ENCODE results near the gene C21orf58. TPM values are rescaled to one million over a fixed set of nuclear protein-coding genes. Genes with fewer than 3 reads are reported as not detected.

The C21orf58 gene
- total and polyA plus RNA-seq, 2 experiments from 2014 or later = 17.7 to 23.9 TPM

DNA sequence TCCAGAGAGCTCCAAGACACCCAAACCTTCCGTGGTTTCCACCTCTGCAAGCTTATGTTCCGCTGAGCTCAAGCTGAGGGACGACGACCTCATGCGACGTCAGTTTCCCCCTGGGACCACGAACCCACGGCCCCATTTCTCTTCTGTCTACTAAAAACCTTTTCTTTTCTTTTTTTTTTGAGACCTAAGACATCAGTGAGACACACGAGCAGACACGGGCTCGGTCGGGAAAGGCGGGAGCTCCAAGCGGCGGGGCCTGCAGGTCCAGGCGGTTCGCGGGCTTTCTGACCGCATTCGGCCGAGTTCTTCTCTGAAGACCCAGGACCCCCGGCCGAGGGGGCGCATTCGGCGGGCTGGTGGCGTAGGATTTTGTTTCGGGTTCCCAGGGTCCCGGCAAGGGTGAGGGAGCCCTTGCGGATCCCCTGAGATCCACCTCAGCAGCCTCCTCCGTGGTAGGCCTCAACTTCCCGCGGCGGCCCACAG, 402 bp downstream of the C21orf58 start:
- peaks cover 16% of the 10 kb centered on the region for H3K27me3 Mint-ChIP-seq (ENCODE audit: insufficient read depth, low read depth, poor library complexity)
- peak overlapping the region; percentile 97 for H3K4me3 Mint-ChIP-seq
- Histone ChIP-seq H3K27me3 (ENCODE audit: insufficient read depth) (no peaks in the 10 kb centered on the region), H3K27ac (ENCODE audit: low read depth) (peak overlapping the region; percentile 96), H3K79me2 (replicated peaks; ENCODE audit: insufficient read depth) (peaks cover 59% of the 10 kb centered on the region), H4K20me1 (replicated peaks; ENCODE audit: insufficient read depth) (peaks cover 25% of the 10 kb centered on the region), H3K9me2 (ENCODE audit: insufficient read depth) (no peaks in the 10 kb centered on the region), H2AFZ (no peak overlapping the region), H3K36me3 (ENCODE audit: insufficient read depth) (peaks cover 7% of the 10 kb centered on the region; the same call in 1 of the 2 replicates), H3F3A (replicated peaks; ENCODE audit: low read depth) (peaks cover 19% of the 10 kb centered on the region), H3K4me3 (peak overlapping the region; percentile 98), H3K4me2 (peak overlapping the region; percentile 100), H3K4me1 (ENCODE audit: insufficient read depth) (peaks cover 28% of the 10 kb centered on the region)
- H3K27ac Mint-ChIP-seq = peak overlapping the region; percentile 98
- 0 out of 3 replicates have a peak, but pooled peaks cover 4% of the 10 kb centered on the region for H3K9me3 Mint-ChIP-seq
- H3K4me1 Mint-ChIP-seq = peaks cover 39% of the 10 kb centered on the region
- no peak for ATAC-seq
- TF ChIP-seq ZNF462 (CRISPR knock-in tag; IDR thresholded peaks at IDR 0.05) (no peak), CREB1 (CRISPR knock-in tag; IDR thresholded peaks at IDR 0.05; ENCODE audit: low read depth) (no peak)
- peaks cover 45% of the 10 kb centered on the region for H3K36me3 Mint-ChIP-seq (ENCODE audit: low read depth)
- DNase-seq (ENCODE audit: low spot score) = peak; percentile 38

GRCh38 chr21:46322351-46323226, 1.1 kb downstream of the C21orf58 start:
- peaks cover 6% of the 10 kb centered on the region; the same call in 1 of the 2 replicates for H3K36me3 ChIP-seq (ENCODE audit: insufficient read depth)
- Mint-ChIP-seq H3K27ac (peak overlapping the region; percentile 98), H3K4me3 (peak overlapping the region; percentile 97), H3K9me3 (0 out of 3 replicates have a peak, but pooled peaks cover 4% of the 10 kb centered on the region), H3K36me3 (ENCODE audit: low read depth) (peaks cover 39% of the 10 kb centered on the region), H3K27me3 (ENCODE audit: insufficient read depth, low read depth, poor library complexity) (peaks cover 16% of the 10 kb centered on the region), H3K4me1 (peaks cover 41% of the 10 kb centered on the region)
- H3K4me3 ChIP-seq = peak overlapping the region; percentile 98
- no peaks in the 10 kb centered on the region for H3K9me2 ChIP-seq (ENCODE audit: insufficient read depth)
- ATAC-seq (no peak), DNase-seq (ENCODE audit: low spot score) (peak; percentile 45)
- peaks cover 35% of the 10 kb centered on the region for H3K4me1 ChIP-seq (ENCODE audit: insufficient read depth)
- peaks cover 19% of the 10 kb centered on the region for H3F3A ChIP-seq (replicated peaks; ENCODE audit: low read depth)
- H3K79me2 ChIP-seq (replicated peaks; ENCODE audit: insufficient read depth) = peaks cover 52% of the 10 kb centered on the region
- H2AFZ ChIP-seq = no peak overlapping the region
- peak overlapping the region; percentile 96 for H3K27ac ChIP-seq (ENCODE audit: low read depth)
- H3K27me3 ChIP-seq (ENCODE audit: insufficient read depth) = no peaks in the 10 kb centered on the region
- H4K20me1 ChIP-seq (replicated peaks; ENCODE audit: insufficient read depth) = peaks cover 25% of the 10 kb centered on the region
- peak overlapping the region; percentile 100 for H3K4me2 ChIP-seq
- no peak for TF ChIP-seq CTCF (conservative IDR thresholded peaks at IDR 0.05; ENCODE audit: low read depth in 2 of 2)
- no peak; the same call in 1 of the 2 replicates for TF ChIP-seq POLR2AphosphoS5 (IDR thresholded peaks at IDR 0.05; ENCODE audit: low read depth)
- no peak for TF ChIP-seq EZH2 (IDR thresholded peaks at IDR 0.05; ENCODE audit: low read depth, unreplicated experiment)
- TF ChIP-seq NANOG (IDR thresholded peaks at IDR 0.05; ENCODE audit: borderline replicate concordance) = no peak

Measured in GM23338 (cell line).